ENCODE measurements around the gene SLC26A6. TPM values are rescaled to one million over a fixed set of nuclear protein-coding genes. Genes with fewer than 3 reads are reported as not detected.

The SLC26A6 gene
- total RNA-seq, 1 donor from 2014 or later, result 28.1 TPM

GRCh38 chr3:48585411-48585810 lies 49.9 kb downstream of the SLC26A6 start:
- Histone ChIP-seq H3K36me3 (no peaks in the 10 kb centered on the region), H3K4me1 (no peaks in the 10 kb centered on the region), H3K27ac (no peak overlapping the region), H3K27me3 (no peaks in the 10 kb centered on the region), H3K4me3 (no peak overlapping the region), H3K9me3 (no peaks in the 10 kb centered on the region)
- intact Hi-C loops (cut with DNase I), result no loop called here
- no peak for TF ChIP-seq CTCF (IDR thresholded peaks at IDR 0.05)
- no peak for DNase-seq (ENCODE audit: low spot score in 2 of 2)

- Histone ChIP-seq H3K9me3 (no peaks in the 10 kb centered on the region), H3K4me1 (no peaks in the 10 kb centered on the region), H3K36me3 (no peaks in the 10 kb centered on the region), H3K27me3 (no peaks in the 10 kb centered on the region), H3K4me3 (no peak overlapping the region), H3K27ac (no peak overlapping the region)
- DNase-seq (ENCODE audit: low spot score in 2 of 2), result no peak
- no peak for TF ChIP-seq CTCF (IDR thresholded peaks at IDR 0.05)
- intact Hi-C loops (cut with DNase I), result no loop called here
Observed at GRCh38 chr3:48584836-48585235, 50.4 kb downstream of the SLC26A6 start.

DNA sequence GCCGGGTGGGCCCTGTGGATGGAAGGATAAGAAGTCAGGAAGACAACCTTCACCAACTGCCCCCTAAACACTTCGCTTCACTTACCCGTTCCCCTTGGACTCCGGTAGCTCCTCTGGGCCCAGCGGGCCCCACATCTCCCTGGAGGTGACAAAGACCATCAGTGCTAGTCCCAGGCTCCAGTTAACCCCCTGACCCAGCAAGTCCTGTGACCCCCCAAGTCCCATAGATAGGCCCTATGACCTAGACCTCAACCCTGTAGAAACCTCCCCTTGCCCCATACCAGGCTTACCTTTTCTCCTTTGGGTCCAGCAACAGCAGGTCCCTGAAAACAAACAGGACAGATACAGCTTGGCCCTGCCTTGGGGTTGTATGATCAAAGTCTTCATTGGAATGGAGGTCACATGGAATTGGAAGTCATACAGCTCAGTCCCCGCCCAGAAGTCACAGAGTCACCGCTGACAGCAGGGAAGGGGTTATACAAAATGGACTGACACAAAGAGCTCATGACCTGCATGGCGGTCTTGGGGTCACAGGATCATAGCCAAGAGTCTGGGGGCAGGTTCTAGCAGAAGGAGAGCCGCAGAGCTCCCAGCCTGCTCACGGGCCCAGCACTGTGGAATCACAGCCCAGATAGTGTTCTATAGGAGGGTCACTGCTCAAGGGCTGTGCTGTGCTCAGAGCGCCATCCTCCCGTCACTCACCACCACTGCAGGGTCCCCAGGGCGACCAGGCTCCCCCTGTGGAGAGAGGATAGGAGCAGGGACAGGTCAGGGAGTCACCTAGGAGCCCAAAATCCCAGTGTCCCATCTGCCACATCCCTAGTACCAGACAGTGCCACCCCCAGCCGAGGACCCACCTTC lies 53.4 kb downstream of the SLC26A6 start:
- peaks cover 0 to 3% of the 10 kb centered on the region in 2 donors for H3K36me3 ChIP-seq
- no peaks in the 10 kb centered on the region for H3K9me3 ChIP-seq
- no peak overlapping the region for H3K27ac ChIP-seq
- no peak overlapping the region for H3K4me3 ChIP-seq
- DNase-seq (ENCODE audit: low spot score in 2 of 2), result no peak
- TF ChIP-seq CTCF (IDR thresholded peaks at IDR 0.05), result no peak
- H3K4me1 ChIP-seq, result no peaks in the 10 kb centered on the region
- intact Hi-C loops (cut with DNase I), result no loop called here
- H3K27me3 ChIP-seq, result no peaks in the 10 kb centered on the region

DNA sequence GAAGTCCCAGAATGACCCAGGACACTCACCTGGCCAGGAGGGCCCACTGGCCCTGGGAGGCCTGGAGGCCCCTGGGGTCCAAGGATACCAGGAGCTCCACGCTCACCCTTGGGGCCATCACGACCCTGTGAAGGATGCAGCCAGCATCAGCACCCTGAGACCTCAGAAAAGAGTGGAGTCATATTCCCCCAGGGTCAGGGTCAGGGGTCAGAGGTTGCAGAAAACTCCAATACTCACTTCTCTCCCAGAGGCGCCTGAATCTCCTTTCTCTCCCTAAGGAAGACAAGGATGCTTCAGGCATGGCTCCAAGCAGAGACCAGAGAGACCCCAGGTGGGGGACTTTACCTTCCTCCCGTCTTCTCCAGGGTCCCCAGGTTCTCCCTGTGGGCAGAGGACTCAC lies 58.6 kb downstream of the SLC26A6 start:
- Histone ChIP-seq H3K36me3 (peaks cover 0 to 3% of the 10 kb centered on the region in 2 donors), H3K27ac (no peak overlapping the region), H3K9me3 (no peaks in the 10 kb centered on the region), H3K27me3 (no peaks in the 10 kb centered on the region), H3K4me1 (no peaks in the 10 kb centered on the region), H3K4me3 (no peak overlapping the region)
- intact Hi-C loops (cut with DNase I), result no loop called here
- DNase-seq (ENCODE audit: low spot score in 2 of 2), result no peak
- no peak for TF ChIP-seq CTCF (IDR thresholded peaks at IDR 0.05)

Other genes with a start within 250 kb of the SLC26A6 start
- 160 TPM for gene PLXNB1, start 205.4 kb downstream of the SLC26A6 start, total RNA-seq
- gene CCDC51, start 195.3 kb downstream of the SLC26A6 start, total RNA-seq, result 19.3 TPM
- gene TMA7, start 195.2 kb downstream of the SLC26A6 start, total RNA-seq, result 142 TPM
- 9.0 TPM for gene ATRIP, start 188.7 kb downstream of the SLC26A6 start, total RNA-seq
- gene SHISA5, start 131.3 kb downstream of the SLC26A6 start, total RNA-seq, result 218 TPM
- gene PFKFB4, start 78.7 kb downstream of the SLC26A6 start, total RNA-seq, result 3.7 TPM
- not detected for gene UCN2, start 71.7 kb downstream of the SLC26A6 start, total RNA-seq
- gene COL7A1, start 40.1 kb downstream of the SLC26A6 start, total RNA-seq, result 22.2 TPM
- 193 TPM for gene UQCRC1, start 25.8 kb downstream of the SLC26A6 start, total RNA-seq
- not detected for gene TMEM89, start 13.7 kb downstream of the SLC26A6 start, total RNA-seq
- gene CELSR3, start 27.4 kb upstream of the SLC26A6 start, total RNA-seq, result 2.6 TPM
- 102 TPM for gene NCKIPSD, start 50.5 kb upstream of the SLC26A6 start, total RNA-seq
- gene IP6K2, start 81.8 kb upstream of the SLC26A6 start, total RNA-seq, result 101 TPM
- gene PRKAR2A, start 212.4 kb upstream of the SLC26A6 start, total RNA-seq, result 148 TPM